ENCODE results near the gene LRRK1. TPM values are rescaled to one million over a fixed set of nuclear protein-coding genes. Genes with fewer than 3 reads are reported as not detected.

The LRRK1 gene
- total RNA-seq, 1 experiment from 2014 or later = 7.6 TPM

DNA sequence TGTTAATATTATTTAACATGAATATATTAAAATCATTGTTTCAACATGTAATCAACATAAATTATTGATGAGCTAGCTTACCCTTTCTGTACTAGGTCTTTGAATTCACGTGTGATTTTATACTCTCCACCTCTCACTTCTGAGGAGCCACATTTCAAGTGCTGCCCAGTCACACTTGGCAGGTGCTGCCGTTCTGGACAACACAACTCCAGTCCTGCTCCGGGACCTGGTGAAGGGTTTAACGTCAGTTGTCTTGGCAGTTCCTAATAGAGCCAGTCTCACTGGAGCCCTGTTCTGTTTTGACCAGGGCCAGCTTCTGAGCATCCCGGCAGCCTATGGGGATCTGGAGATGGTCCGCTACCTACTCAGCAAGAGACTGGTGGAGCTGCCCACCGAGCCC lies 64.1 kb downstream of the LRRK1 start (continued):
- TF ChIP-seq, protein P1, sequence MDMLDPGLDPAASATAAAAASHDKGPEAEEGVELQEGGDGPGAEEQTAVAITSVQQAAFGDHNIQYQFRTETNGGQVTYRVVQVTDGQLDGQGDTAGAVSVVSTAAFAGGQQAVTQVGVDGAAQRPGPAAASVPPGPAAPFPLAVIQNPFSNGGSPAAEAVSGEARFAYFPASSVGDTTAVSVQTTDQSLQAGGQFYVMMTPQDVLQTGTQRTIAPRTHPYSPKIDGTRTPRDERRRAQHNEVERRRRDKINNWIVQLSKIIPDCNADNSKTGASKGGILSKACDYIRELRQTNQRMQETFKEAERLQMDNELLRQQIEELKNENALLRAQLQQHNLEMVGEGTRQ (CRISPR knock-in tag; IDR thresholded peaks at IDR 0.05) = no peak
- TF ChIP-seq ZNF263 (CRISPR knock-in tag; IDR thresholded peaks at IDR 0.05; ENCODE audit: low read depth) (no peak), ZNF671 (CRISPR knock-in tag; IDR thresholded peaks at IDR 0.05) (no peak)

DNA sequence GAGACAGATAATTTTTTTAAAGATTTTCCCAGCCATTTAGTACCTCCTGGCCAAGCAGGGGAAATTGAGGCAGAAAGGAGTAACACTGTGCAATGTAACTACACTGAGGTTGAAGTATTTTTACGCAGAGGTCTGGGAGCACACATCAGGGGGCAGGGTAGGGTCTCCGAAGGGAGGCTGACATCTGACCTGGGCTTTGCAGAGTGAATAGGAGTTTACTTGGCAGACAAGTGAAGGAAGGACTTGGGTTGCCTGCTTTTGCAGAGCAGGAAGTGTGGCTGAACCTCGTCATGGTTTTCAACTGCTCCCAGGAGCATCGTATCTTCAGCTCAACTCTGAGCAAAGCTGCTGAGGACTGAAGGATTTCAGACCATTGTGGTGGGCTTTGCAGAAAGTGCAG lies 66.2 kb downstream of the LRRK1 start:
- Mint-ChIP-seq H3K9me3 (peaks cover 11% of the 10 kb centered on the region), H3K4me3 (no peak overlapping the region), H3K27ac (no peak overlapping the region), H3K4me1 (peaks cover 13% of the 10 kb centered on the region), H3K27me3 (ENCODE audit: low read depth) (no peaks in the 10 kb centered on the region; the same call in 1 of the 2 replicates), H3K36me3 (peaks cover 3% of the 10 kb centered on the region)
- ChIA-PET POLR2A (no interaction called here), CTCF (interaction anchor here (2.1 to 6.5 kb wide), 2 partner anchors 22 to 71 kb away, joined by 4 to 49 read pairs; no protein-coding TSS in a partner anchor)
- no peak for DNase-seq (ENCODE audit: low spot score)
- no peak for ATAC-seq
- TF ChIP-seq, protein P2, sequence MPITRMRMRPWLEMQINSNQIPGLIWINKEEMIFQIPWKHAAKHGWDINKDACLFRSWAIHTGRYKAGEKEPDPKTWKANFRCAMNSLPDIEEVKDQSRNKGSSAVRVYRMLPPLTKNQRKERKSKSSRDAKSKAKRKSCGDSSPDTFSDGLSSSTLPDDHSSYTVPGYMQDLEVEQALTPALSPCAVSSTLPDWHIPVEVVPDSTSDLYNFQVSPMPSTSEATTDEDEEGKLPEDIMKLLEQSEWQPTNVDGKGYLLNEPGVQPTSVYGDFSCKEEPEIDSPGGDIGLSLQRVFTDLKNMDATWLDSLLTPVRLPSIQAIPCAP (CRISPR knock-in tag; IDR thresholded peaks at IDR 0.05) = no peak
- TF ChIP-seq RORB (CRISPR knock-in tag; IDR thresholded peaks at IDR 0.05) (no peak), NR2C2 (CRISPR knock-in tag; IDR thresholded peaks at IDR 0.05) (no peak), NR1H2 (CRISPR knock-in tag; IDR thresholded peaks at IDR 0.05) (no peak), HMGA2 (CRISPR knock-in tag; IDR thresholded peaks at IDR 0.05) (no peak), SMAD3 (CRISPR knock-in tag; IDR thresholded peaks at IDR 0.05; ENCODE audit: borderline replicate concordance) (no peak), ZNF219 (CRISPR knock-in tag; IDR thresholded peaks at IDR 0.05; ENCODE audit: borderline replicate concordance) (no peak), ZNF396 (CRISPR knock-in tag; IDR thresholded peaks at IDR 0.05; ENCODE audit: borderline replicate concordance) (no peak), ZNF317 (CRISPR knock-in tag; IDR thresholded peaks at IDR 0.05; ENCODE audit: borderline replicate concordance, low read depth) (no peak)
- TF ChIP-seq, protein P3, sequence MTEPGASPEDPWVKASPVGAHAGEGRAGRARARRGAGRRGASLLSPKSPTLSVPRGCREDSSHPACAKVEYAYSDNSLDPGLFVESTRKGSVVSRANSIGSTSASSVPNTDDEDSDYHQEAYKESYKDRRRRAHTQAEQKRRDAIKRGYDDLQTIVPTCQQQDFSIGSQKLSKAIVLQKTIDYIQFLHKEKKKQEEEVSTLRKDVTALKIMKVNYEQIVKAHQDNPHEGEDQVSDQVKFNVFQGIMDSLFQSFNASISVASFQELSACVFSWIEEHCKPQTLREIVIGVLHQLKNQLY (CRISPR knock-in tag; IDR thresholded peaks at IDR 0.05) = no peak
- TF ChIP-seq, protein P4, sequence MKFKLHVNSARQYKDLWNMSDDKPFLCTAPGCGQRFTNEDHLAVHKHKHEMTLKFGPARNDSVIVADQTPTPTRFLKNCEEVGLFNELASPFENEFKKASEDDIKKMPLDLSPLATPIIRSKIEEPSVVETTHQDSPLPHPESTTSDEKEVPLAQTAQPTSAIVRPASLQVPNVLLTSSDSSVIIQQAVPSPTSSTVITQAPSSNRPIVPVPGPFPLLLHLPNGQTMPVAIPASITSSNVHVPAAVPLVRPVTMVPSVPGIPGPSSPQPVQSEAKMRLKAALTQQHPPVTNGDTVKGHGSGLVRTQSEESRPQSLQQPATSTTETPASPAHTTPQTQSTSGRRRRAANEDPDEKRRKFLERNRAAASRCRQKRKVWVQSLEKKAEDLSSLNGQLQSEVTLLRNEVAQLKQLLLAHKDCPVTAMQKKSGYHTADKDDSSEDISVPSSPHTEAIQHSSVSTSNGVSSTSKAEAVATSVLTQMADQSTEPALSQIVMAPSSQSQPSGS (CRISPR knock-in tag; IDR thresholded peaks at IDR 0.05; ENCODE audit: borderline replicate concordance, low read depth) = no peak
- TF ChIP-seq, protein P5, sequence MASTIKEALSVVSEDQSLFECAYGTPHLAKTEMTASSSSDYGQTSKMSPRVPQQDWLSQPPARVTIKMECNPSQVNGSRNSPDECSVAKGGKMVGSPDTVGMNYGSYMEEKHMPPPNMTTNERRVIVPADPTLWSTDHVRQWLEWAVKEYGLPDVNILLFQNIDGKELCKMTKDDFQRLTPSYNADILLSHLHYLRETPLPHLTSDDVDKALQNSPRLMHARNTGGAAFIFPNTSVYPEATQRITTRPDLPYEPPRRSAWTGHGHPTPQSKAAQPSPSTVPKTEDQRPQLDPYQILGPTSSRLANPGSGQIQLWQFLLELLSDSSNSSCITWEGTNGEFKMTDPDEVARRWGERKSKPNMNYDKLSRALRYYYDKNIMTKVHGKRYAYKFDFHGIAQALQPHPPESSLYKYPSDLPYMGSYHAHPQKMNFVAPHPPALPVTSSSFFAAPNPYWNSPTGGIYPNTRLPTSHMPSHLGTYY (CRISPR knock-in tag; IDR thresholded peaks at IDR 0.05) = no peak
- TF ChIP-seq, protein P6, sequence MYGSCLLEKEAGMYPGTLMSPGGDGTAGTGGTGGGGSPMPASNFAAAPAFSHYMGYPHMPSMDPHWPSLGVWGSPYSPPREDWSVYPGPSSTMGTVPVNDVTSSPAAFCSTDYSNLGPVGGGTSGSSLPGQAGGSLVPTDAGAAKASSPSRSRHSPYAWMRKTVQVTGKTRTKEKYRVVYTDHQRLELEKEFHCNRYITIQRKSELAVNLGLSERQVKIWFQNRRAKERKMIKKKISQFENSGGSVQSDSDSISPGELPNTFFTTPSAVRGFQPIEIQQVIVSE (CRISPR knock-in tag; IDR thresholded peaks at IDR 0.05; ENCODE audit: borderline replicate concordance) = no peak
- TF ChIP-seq, protein P7, sequence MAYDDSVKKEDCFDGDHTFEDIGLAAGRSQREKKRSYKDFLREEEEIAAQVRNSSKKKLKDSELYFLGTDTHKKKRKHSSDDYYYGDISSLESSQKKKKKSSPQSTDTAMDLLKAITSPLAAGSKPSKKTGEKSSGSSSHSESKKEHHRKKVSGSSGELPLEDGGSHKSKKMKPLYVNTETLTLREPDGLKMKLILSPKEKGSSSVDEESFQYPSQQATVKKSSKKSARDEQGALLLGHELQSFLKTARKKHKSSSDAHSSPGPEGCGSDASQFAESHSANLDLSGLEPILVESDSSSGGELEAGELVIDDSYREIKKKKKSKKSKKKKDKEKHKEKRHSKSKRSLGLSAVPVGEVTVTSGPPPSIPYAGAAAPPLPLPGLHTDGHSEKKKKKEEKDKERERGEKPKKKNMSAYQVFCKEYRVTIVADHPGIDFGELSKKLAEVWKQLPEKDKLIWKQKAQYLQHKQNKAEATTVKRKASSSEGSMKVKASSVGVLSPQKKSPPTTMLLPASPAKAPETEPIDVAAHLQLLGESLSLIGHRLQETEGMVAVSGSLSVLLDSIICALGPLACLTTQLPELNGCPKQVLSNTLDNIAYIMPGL (CRISPR knock-in tag; IDR thresholded peaks at IDR 0.05) = no peak
- TF ChIP-seq, protein P8, sequence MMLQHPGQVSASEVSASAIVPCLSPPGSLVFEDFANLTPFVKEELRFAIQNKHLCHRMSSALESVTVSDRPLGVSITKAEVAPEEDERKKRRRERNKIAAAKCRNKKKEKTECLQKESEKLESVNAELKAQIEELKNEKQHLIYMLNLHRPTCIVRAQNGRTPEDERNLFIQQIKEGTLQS (CRISPR knock-in tag; conservative IDR thresholded peaks at IDR 0.05) = no peak

Measured in WTC11 (cell line).